A549 (cell line): ENCODE data around the gene SLC43A1.

Experiments used
- CTCF ChIP-seq: fragments of >200 bp; sonication (Bioruptor Twin); formaldehyde crosslinking; IDR thresholded peaks from 3 replicates; pipeline ENCODE4 v1.5.1; 2016
- ESRRA ChIP-seq: fragments of 150-350 bp; IDR thresholded peaks from 2 replicates; pipeline ENCODE4 v1.6.1; 2014; ENCODE audit warnings: mild to moderate bottlenecking, low read length, borderline replicate concordance
- MYC ChIP-seq: IDR thresholded peaks from 2 replicates; pipeline ENCODE4 v1.6.1; 2012; ENCODE audit warnings: mild to moderate bottlenecking, inconsistent platforms, low read length, improper control_type of control experiment, borderline replicate concordance
- POLR2A ChIP-seq: IDR thresholded peaks from 2 replicates; pipeline ENCODE4 v1.6.1; 2012; ENCODE audit warnings: mild to moderate bottlenecking, low read length
- REST ChIP-seq: fragments of 200-600 bp; sonication (generic); IDR thresholded peaks from 2 replicates; pipeline ENCODE4 v1.6.1; 2016; ENCODE audit warnings: antibody characterized with exemption, mild to moderate bottlenecking, moderate library complexity
- RFX5 ChIP-seq: fragments of 450-650 bp; IDR thresholded peaks from 2 replicates; pipeline ENCODE4 v1.7.1; 2014; ENCODE audit warnings: antibody characterized with exemption, mild to moderate bottlenecking, moderate library complexity
- USF2 ChIP-seq: fragments of 450-650 bp; IDR thresholded peaks from 2 replicates; pipeline ENCODE4 v1.6.1; 2014; ENCODE audit warnings: antibody characterized with exemption

- TF ChIP-seq POLR2A (no peak), RFX5 (no peak), CTCF (no peak), REST (no peak), USF2 (no peak), ESRRA (no peak), MYC (no peak)
Measured at GRCh38 chr11:57484141-57484710, 31.3 kb downstream of the SLC43A1 start.
